GM21390 (cell line): ENCODE results near the gene BATF.

Source experiments
- ATAC-seq: cut with Tn5 transposase; IDR thresholded peaks from one replicate; pipeline ENCODE4 v1.9.1; 2021; ENCODE audit not compliant: unreplicated experiment

Gene BATF

DNA sequence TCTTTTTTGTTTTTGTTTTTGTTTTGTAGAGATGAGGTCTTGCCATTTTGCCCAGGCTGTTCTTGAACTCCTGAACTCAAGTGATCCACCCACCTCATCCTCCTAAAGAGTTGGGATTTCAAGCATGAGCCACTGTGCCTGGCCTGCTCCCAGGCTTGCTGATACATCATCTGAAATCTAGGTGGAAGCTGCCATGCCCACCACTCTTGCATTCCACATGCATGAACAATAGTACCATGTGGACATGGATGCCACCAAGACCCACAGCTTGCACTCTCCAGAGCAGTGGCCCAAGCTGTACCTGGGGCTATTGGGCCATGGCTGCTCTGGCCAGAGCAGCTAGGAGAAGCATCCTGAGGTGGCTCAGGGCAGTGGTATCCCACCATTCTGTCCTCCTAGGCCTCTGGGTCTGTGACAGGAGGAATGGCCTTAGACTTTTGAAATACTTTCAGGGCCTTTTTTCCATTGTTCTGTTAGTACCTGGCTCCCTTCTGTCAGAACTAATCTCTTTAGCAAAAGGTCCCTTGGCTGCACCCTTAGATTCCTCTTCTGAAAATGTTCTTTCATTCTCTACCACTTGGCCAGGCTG lies 69.8 kb downstream of the BATF start:
- ATAC-seq: no peak

DNA sequence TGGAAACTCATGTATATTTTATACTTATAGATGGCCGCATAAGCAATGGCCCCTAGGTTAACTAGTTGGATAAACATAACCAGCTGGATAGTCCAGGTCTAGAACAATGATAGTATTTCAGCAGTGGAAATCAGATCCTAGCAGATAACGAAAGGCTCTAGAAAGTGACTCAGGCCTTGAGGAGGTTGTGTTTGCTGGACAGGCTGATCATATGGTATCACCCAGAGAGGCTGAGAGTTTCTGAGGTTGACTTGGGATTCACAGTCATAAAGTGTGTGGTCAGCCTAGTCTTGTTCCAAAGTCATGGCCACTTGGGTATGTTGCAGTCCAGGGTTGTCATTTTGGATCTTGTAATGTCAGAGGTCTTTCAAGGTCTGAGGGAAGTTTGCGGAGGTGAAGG lies 73.0 kb downstream of the BATF start:
- no peak for ATAC-seq
